SK-N-SH treated with all-trans-retinoic acid at 6 μM for 48 hours (cell line): ENCODE measurements around the gene PFKL.

Source experiments
- ATAC-seq: fragments of 200-7000 bp; cut with Tn5 transposase; 3 replicates; pipeline ENCODE4 v1.9.1; 2020; ENCODE audit warnings: mild to moderate bottlenecking, moderate library complexity
- ARNTL ChIP-seq: fragments of 450-650 bp; formaldehyde crosslinking; IDR thresholded peaks from 2 replicates; pipeline ENCODE4 v1.5.0; 2020; ENCODE audit warnings: low read depth, mild to moderate bottlenecking, moderate library complexity, borderline replicate concordance
- CSDC2 ChIP-seq: fragments of 250-450 bp; sonication (Bioruptor Pico); IDR thresholded peaks from 2 replicates; pipeline ENCODE4 v1.5.0; 2020; ENCODE audit warnings: mild to moderate bottlenecking, moderate library complexity
- ISL1 ChIP-seq: fragments of 250-450 bp; sonication (Bioruptor Pico); IDR thresholded peaks from 2 replicates; pipeline ENCODE4 v2.1.2; 2022; ENCODE audit warnings: mild to moderate bottlenecking, moderate library complexity
- OSR1 ChIP-seq: fragments of 250-450 bp; sonication (Bioruptor Pico); IDR thresholded peaks from 2 replicates; pipeline ENCODE4 v1.8.0; 2022; ENCODE audit warnings: moderate library complexity, mild to moderate bottlenecking, inconsistent platforms
- RARB ChIP-seq: fragments of 250-450 bp; sonication (Bioruptor Pico); IDR thresholded peaks from 2 replicates; pipeline ENCODE4 v1.8.0; 2021; ENCODE audit warnings: mild to moderate bottlenecking, moderate library complexity
- TCF4 ChIP-seq: fragments of 250-450 bp; sonication (Bioruptor Pico); IDR thresholded peaks from 2 replicates; pipeline ENCODE4 v1.8.0; 2021; ENCODE audit warnings: mild to moderate bottlenecking, moderate library complexity, borderline replicate concordance
- TOX ChIP-seq: fragments of 250-450 bp; sonication (Bioruptor Pico); IDR thresholded peaks from 2 replicates; pipeline ENCODE4 v1.8.0; 2021; ENCODE audit warnings: mild to moderate bottlenecking, moderate library complexity, borderline replicate concordance
- ZC3H10 ChIP-seq: fragments of 250-450 bp; sonication (Bioruptor Pico); IDR thresholded peaks from 2 replicates; pipeline ENCODE4 v1.5.1; 2021; ENCODE audit warnings: mild to moderate bottlenecking, moderate library complexity
- ZFP30 ChIP-seq: fragments of 450-650 bp; formaldehyde crosslinking; IDR thresholded peaks from 2 replicates; pipeline ENCODE4 v1.5.0; 2022; ENCODE audit warnings: mild to moderate bottlenecking, moderate library complexity
- ZNF565 ChIP-seq: fragments of 450-650 bp; formaldehyde crosslinking; conservative IDR thresholded peaks from 2 replicates; pipeline ENCODE4 v1.5.0; 2020; ENCODE audit warnings: low read depth, mild to moderate bottlenecking, moderate library complexity
- ZNF70 ChIP-seq: fragments of 450-650 bp; formaldehyde crosslinking; IDR thresholded peaks from 2 replicates; pipeline ENCODE4 v1.5.0; 2020; ENCODE audit warnings: mild to moderate bottlenecking, moderate library complexity
- TF ChIP-seq, protein P1 (sequence below): fragments of 250-450 bp; sonication (Bioruptor Pico); IDR thresholded peaks from 2 replicates; pipeline ENCODE4 v1.5.1; 2020; ENCODE audit warnings: low read depth, mild to moderate bottlenecking, moderate library complexity
- TF ChIP-seq, protein P2 (sequence below): fragments of 250-450 bp; sonication (Bioruptor Pico); IDR thresholded peaks from 2 replicates; pipeline ENCODE4 v1.8.0; 2020; ENCODE audit warnings: mild to moderate bottlenecking, moderate library complexity, borderline replicate concordance
- TF ChIP-seq, protein P3 (sequence below): fragments of 250-450 bp; sonication (Bioruptor Pico); IDR thresholded peaks from 2 replicates; pipeline ENCODE4 v1.5.1; 2021; ENCODE audit warnings: mild to moderate bottlenecking, moderate library complexity
- TF ChIP-seq, protein P4 (sequence below): fragments of 250-450 bp; sonication (Bioruptor Pico); IDR thresholded peaks from 2 replicates; pipeline ENCODE4 v1.5.0; 2020; ENCODE audit warnings: mild to moderate bottlenecking, moderate library complexity

The PFKL gene

DNA sequence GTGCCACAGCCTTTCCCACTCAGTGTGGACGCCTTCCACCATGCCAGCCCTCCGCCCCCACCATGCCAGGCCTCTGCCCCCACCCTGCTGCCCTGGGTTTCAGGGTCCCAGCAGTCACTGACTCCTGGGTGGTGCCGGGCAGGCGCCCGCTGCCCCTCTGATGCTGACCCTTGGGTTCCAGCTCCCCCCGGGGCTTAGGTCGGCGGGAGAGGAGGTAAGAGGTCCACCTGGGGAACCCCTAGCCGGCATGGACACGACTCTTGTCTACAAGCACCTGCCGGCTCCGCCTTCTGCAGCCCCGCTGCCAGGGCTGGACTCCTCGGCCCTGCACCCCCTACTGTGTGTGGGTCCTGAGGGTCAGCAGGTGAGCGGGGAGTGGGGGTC lies 7.0 kb upstream of the PFKL start:
- no peak for ATAC-seq
- TF ChIP-seq ZC3H10 (no peak), TCF4 (CRISPR knock-in tag) (no peak), OSR1 (CRISPR knock-in tag) (no peak)
- TF ChIP-seq, protein P1, sequence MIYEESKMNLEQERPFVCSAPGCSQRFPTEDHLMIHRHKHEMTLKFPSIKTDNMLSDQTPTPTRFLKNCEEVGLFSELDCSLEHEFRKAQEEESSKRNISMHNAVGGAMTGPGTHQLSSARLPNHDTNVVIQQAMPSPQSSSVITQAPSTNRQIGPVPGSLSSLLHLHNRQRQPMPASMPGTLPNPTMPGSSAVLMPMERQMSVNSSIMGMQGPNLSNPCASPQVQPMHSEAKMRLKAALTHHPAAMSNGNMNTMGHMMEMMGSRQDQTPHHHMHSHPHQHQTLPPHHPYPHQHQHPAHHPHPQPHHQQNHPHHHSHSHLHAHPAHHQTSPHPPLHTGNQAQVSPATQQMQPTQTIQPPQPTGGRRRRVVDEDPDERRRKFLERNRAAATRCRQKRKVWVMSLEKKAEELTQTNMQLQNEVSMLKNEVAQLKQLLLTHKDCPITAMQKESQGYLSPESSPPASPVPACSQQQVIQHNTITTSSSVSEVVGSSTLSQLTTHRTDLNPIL (CRISPR knock-in tag), result no peak
- TF ChIP-seq, protein P2, sequence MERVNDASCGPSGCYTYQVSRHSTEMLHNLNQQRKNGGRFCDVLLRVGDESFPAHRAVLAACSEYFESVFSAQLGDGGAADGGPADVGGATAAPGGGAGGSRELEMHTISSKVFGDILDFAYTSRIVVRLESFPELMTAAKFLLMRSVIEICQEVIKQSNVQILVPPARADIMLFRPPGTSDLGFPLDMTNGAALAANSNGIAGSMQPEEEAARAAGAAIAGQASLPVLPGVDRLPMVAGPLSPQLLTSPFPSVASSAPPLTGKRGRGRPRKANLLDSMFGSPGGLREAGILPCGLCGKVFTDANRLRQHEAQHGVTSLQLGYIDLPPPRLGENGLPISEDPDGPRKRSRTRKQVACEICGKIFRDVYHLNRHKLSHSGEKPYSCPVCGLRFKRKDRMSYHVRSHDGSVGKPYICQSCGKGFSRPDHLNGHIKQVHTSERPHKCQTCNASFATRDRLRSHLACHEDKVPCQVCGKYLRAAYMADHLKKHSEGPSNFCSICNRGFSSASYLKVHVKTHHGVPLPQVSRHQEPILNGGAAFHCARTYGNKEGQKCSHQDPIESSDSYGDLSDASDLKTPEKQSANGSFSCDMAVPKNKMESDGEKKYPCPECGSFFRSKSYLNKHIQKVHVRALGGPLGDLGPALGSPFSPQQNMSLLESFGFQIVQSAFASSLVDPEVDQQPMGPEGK (CRISPR knock-in tag), result no peak

DNA sequence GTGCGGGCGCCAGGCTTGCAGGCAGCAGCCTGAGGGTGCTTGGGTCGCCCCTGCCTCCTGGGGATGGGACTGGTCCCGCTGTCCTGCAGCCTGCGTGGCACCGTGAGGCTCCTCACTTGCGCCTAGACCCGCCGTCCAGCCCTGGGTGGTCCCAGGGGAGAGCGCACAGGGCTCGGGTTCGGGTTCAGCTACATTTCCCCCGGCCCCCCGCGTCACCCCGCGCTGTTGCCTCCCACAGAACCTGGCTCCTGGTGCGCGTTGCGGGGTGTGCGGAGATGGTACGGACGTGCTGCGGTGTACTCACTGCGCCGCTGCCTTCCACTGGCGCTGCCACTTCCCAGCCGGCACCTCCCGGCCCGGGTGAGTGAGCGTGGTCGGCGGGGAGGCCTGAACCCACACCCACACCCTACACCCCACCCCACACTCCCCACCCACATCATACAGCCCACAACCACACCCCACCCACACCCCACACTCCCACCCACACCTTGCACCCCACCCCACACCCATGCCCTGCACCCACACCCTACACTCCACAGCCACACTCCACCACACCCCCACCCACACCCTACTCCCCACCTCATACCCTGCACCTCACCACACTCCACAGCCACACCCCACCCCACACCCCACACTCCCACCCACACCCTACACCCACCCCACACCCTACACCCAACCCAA lies 6.2 kb upstream of the PFKL start:
- ATAC-seq, result no peak
- no peak for TF ChIP-seq ISL1 (CRISPR knock-in tag)
- no peak for TF ChIP-seq ZNF70 (CRISPR knock-in tag)

DNA sequence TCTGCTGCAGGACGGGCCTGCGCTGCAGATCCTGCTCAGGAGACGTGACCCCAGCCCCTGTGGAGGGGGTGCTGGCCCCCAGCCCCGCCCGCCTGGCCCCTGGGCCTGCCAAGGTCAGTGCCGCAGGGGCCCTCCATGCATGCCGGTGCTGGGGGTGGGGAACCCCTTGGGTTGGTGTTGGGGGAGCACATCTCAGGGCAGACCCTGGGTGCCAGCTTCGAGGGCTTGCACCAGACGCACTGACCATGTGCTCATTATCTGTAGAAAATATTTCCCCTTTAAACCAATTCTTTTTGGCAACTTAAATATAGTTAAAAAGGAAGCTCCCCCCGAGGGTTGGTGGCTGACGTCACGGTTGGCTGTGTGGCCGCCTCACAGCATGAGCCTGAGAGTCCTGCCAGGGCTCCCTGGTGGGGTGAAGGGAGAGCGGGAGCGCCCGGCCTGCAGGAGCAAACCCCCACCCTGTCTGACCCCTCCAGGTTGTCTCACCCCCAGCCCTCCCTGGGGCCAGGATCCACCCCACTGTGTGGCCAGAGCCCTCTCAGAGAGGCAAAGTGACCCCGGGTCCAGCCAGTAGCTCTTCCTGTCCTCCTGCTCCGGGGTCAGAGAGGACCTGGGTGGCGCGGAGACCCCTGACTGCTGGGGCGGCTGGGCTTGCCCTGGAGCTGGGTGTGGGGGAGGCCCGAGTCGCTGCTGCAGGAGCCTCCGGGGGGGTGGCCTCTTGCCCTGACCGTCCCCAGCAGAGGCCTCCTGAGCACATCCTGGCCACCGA lies 5.3 kb upstream of the PFKL start:
- TF ChIP-seq, protein P2 (CRISPR knock-in tag), result no peak
- TF ChIP-seq, protein P1 (CRISPR knock-in tag), result no peak
- TF ChIP-seq, protein P3, sequence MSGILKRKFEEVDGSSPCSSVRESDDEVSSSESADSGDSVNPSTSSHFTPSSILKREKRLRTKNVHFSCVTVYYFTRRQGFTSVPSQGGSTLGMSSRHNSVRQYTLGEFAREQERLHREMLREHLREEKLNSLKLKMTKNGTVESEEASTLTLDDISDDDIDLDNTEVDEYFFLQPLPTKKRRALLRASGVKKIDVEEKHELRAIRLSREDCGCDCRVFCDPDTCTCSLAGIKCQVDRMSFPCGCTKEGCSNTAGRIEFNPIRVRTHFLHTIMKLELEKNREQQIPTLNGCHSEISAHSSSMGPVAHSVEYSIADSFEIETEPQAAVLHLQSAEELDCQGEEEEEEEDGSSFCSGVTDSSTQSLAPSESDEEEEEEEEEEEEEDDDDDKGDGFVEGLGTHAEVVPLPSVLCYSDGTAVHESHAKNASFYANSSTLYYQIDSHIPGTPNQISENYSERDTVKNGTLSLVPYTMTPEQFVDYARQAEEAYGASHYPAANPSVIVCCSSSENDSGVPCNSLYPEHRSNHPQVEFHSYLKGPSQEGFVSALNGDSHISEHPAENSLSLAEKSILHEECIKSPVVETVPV (CRISPR knock-in tag), result no peak
- no peak for TF ChIP-seq ZNF565
- TF ChIP-seq ARNTL (CRISPR knock-in tag), result no peak
- TF ChIP-seq ZFP30 (CRISPR knock-in tag), result no peak
- TF ChIP-seq, protein P4, sequence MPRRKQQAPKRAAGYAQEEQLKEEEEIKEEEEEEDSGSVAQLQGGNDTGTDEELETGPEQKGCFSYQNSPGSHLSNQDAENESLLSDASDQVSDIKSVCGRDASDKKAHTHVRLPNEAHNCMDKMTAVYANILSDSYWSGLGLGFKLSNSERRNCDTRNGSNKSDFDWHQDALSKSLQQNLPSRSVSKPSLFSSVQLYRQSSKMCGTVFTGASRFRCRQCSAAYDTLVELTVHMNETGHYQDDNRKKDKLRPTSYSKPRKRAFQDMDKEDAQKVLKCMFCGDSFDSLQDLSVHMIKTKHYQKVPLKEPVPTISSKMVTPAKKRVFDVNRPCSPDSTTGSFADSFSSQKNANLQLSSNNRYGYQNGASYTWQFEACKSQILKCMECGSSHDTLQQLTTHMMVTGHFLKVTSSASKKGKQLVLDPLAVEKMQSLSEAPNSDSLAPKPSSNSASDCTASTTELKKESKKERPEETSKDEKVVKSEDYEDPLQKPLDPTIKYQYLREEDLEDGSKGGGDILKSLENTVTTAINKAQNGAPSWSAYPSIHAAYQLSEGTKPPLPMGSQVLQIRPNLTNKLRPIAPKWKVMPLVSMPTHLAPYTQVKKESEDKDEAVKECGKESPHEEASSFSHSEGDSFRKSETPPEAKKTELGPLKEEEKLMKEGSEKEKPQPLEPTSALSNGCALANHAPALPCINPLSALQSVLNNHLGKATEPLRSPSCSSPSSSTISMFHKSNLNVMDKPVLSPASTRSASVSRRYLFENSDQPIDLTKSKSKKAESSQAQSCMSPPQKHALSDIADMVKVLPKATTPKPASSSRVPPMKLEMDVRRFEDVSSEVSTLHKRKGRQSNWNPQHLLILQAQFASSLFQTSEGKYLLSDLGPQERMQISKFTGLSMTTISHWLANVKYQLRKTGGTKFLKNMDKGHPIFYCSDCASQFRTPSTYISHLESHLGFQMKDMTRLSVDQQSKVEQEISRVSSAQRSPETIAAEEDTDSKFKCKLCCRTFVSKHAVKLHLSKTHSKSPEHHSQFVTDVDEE (CRISPR knock-in tag), result no peak
- TF ChIP-seq RARB (CRISPR knock-in tag), result no peak
- no peak for ATAC-seq

DNA sequence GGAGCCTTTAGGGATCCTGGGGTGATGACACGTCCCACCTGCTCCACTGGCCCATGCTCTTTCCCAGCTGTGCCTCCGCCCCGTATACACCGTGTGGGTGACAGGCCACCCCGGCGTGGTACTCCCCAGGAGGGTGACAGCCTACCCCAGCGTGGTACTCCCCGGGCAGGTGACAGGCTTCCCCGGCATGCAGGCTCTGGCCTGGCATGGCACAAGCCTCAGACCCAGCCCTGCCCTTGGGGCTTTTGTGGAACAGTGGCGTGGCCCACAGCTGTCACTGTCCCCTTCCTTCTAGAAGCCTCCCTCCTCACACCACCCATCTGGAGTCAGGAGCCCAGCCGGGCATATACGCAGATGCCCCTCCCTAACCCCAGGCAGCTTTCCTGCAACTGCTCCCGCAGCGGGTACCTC lies 4.7 kb upstream of the PFKL start:
- TF ChIP-seq CSDC2 (no peak), TOX (CRISPR knock-in tag) (no peak)
- no peak for ATAC-seq
